GM23338 (cell line): ENCODE measurements around the gene MINK1.

Experiments used
- CTCF ChIP-seq, 2 experiments: fragments of 200-600 bp in 1 of 2; sonication (generic) in 1 of 2; conservative IDR thresholded peaks; 2 replicates each; pipeline versions ENCODE4 v1.5.1 to v1.6.1; 2016 to 2017; ENCODE audit warnings: antibody characterized with exemption in 2 of 2, low read depth in 2 of 2, mild to moderate bottlenecking in 2 of 2, moderate library complexity in 1 of 2
- EZH2phosphoT487 ChIP-seq: fragments of 200-600 bp; sonication (generic); IDR thresholded peaks from one replicate; pipeline ENCODE4 v1.8.1; 2018; ENCODE audit warnings: antibody characterized with exemption; ENCODE audit not compliant: unreplicated experiment
- REST ChIP-seq: IDR thresholded peaks from one replicate; pipeline ENCODE4 v1.6.1; 2018; ENCODE audit warnings: antibody characterized with exemption; ENCODE audit not compliant: unreplicated experiment

DNA sequence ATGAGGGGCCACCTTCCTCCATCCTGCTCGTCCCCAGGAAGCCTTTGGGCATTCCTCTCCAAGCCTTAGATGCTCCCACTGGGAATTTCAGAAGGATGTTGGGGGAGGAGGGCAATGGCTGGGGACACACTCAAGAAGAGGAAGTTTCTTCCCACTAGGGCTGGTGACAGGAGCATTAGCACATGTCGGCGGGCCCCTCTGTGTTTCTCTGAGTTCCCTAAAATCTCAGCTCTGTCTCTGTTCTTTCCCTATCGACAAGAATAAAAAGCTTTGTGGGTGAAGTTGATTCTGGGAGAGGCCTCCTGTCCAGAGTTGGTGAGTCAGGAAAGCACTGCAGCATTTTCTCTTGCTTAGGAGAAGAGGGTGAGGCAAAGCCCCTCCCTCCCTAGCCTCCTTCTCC, 46.5 kb downstream of the MINK1 start:
- TF ChIP-seq CTCF (conservative IDR thresholded peaks at IDR 0.05; ENCODE audit: low read depth in 2 of 2) (no peak), EZH2phosphoT487 (no peak), REST (no peak)
